GM12878 (cell line): ENCODE data around the gene VIT. TPM values are rescaled to one million over a fixed set of nuclear protein-coding genes. Genes with fewer than 3 reads are reported as not detected.

ENCODE experiments used
- ATF7 ChIP-seq: fragments of 450-650 bp; IDR thresholded peaks from 2 replicates; pipeline ENCODE4 v1.6.1; 2016; ENCODE audit warnings: low read depth, mild to moderate bottlenecking
- BHLHE40 ChIP-seq, 2 experiments: fragments of 450-650 bp in 1 of 2; IDR thresholded peaks; 2 replicates each; pipeline ENCODE4 v1.6.1; 2011 to 2017; ENCODE audit warnings: low read depth in 2 of 2, borderline replicate concordance in 1 of 2, improper control_type of control experiment in 1 of 2, low read length in 1 of 2, mild to moderate bottlenecking in 1 of 2
- BRCA1 ChIP-seq: IDR thresholded peaks from 2 replicates; pipeline ENCODE4 v1.6.1; 2011; ENCODE audit warnings: low read depth, low read length, improper control_type of control experiment
- HCFC1 ChIP-seq: fragments of 150-350 bp; IDR thresholded peaks from 2 replicates; pipeline ENCODE4 v1.6.1; 2014; ENCODE audit warnings: low read length
- JUNB ChIP-seq: IDR thresholded peaks from 2 replicates; pipeline ENCODE4 v1.6.1; 2016; ENCODE audit warnings: antibody characterized with exemption, mild to moderate bottlenecking
- MEF2A ChIP-seq: IDR thresholded peaks from 2 replicates; pipeline ENCODE4 v1.6.1; 2011; ENCODE audit warnings: low read depth, mild to moderate bottlenecking, low read length, moderate library complexity; ENCODE audit not compliant: insufficient read depth
- POLR2A ChIP-seq: IDR thresholded peaks from 2 replicates; pipeline ENCODE4 v1.6.1; 2011; ENCODE audit warnings: low read depth, mild to moderate bottlenecking, low read length
- POLR2AphosphoS5 ChIP-seq: IDR thresholded peaks from 2 replicates; pipeline ENCODE4 v1.6.1; 2011; ENCODE audit warnings: mild to moderate bottlenecking, low read length, inconsistent platforms
- RAD21 ChIP-seq: IDR thresholded peaks from 2 replicates; pipeline ENCODE4 v1.6.1; 2011; ENCODE audit warnings: mild to moderate bottlenecking, low read depth, low read length, moderate library complexity; ENCODE audit not compliant: insufficient read depth
- RAD51 ChIP-seq: fragments of 450-650 bp; IDR thresholded peaks from 2 replicates; pipeline ENCODE4 v1.6.1; 2016; ENCODE audit warnings: moderate library complexity, mild to moderate bottlenecking, inconsistent platforms
- YBX1 ChIP-seq: fragments of 450-650 bp; IDR thresholded peaks from 2 replicates; pipeline ENCODE4 v1.6.1; 2016; ENCODE audit warnings: antibody characterized with exemption
- YY1 ChIP-seq: IDR thresholded peaks from 2 replicates; pipeline ENCODE4 v1.6.1; 2011; ENCODE audit warnings: low read depth, mild to moderate bottlenecking, low read length
- ZZZ3 ChIP-seq: IDR thresholded peaks from 2 replicates; pipeline ENCODE4 v1.6.1; 2011; ENCODE audit warnings: low read depth; ENCODE audit not compliant: control insufficient read depth, insufficient read length
- polyA plus RNA-seq, 11 experiments: library from polyadenylated mRNA; depleted of rRNA in 4 of 11; unstranded in 6 of 11; stranded (reverse) in 5 of 11; fragments of >200 nt; fragmentation: Nextera tagmentation in 4 of 11; fragmentation: Illumina TruSeq in 1 of 11; extraction: Ambion mirVana in 4 of 11; extraction: Trizol in 1 of 11; gene quantifications; 1 replicate in 1 of 11; 2 replicates in 10 of 11; pipeline versions ENCODE4 v1.2.1 to v1.2.3, GENCODE V29; 2011 to 2016; ENCODE audit warnings: inconsistent platforms in 2 of 11, missing spikeins in 2 of 11, low read depth in 1 of 11
- total RNA-seq, 4 experiments: library from RNA; depleted of rRNA in 3 of 4; stranded (reverse); fragments of >200 nt in 3 of 4; fragmentation: Illumina TruSeq in 1 of 4; extraction: Trizol in 1 of 4; gene quantifications; 2 replicates each; pipeline versions ENCODE4 v1.2.1 to v1.2.3, GENCODE V29; 2013 to 2021
- TF ChIP-seq, protein P1 (sequence below): fragments of 450-650 bp; IDR thresholded peaks from 2 replicates; pipeline ENCODE4 v1.6.1; 2014; ENCODE audit warnings: mild to moderate bottlenecking
- TF ChIP-seq, protein P2 (sequence below), 3 experiments: IDR thresholded peaks in 2 of 3; conservative IDR thresholded peaks in 1 of 3; 2 replicates each; pipeline ENCODE4 v1.5.1; 2011; ENCODE audit warnings: low read depth in 3 of 3, low read length in 3 of 3, mild to moderate bottlenecking in 3 of 3, control low read depth in 2 of 3, moderate library complexity in 2 of 3, inconsistent platforms in 1 of 3, mixed read lengths in 1 of 3; ENCODE audit not compliant: control insufficient read depth in 2 of 3, insufficient read depth in 1 of 3; ENCODE audit errors: extremely low read depth in 1 of 3
- TF ChIP-seq, protein P3 (sequence below): fragments of 450-650 bp; formaldehyde crosslinking; IDR thresholded peaks from 2 replicates; pipeline ENCODE4 v1.5.0; 2022; ENCODE audit warnings: mild to moderate bottlenecking, missing genetic modification characterization
- TF ChIP-seq, protein P4 (sequence below): fragments of 450-650 bp; IDR thresholded peaks from 2 replicates; pipeline ENCODE4 v1.6.1; 2016; ENCODE audit warnings: mild to moderate bottlenecking
- TF ChIP-seq, protein P5 (sequence below): fragments of 450-650 bp; IDR thresholded peaks from 2 replicates; pipeline ENCODE4 v1.6.1; 2018; ENCODE audit warnings: borderline replicate concordance, mild to moderate bottlenecking; ENCODE audit not compliant: partially characterized antibody
- TF ChIP-seq, protein P6 (sequence below): fragments of 450-650 bp; IDR thresholded peaks from 2 replicates; pipeline ENCODE4 v1.6.1; 2017; ENCODE audit warnings: borderline replicate concordance

Gene VIT
- total and polyA plus RNA-seq, 10 of the 15 experiments (the other 5 are each of a cell fraction or from before 2014, with no cell fraction given): 0.05 to 0.14 TPM; not detected in 8

DNA sequence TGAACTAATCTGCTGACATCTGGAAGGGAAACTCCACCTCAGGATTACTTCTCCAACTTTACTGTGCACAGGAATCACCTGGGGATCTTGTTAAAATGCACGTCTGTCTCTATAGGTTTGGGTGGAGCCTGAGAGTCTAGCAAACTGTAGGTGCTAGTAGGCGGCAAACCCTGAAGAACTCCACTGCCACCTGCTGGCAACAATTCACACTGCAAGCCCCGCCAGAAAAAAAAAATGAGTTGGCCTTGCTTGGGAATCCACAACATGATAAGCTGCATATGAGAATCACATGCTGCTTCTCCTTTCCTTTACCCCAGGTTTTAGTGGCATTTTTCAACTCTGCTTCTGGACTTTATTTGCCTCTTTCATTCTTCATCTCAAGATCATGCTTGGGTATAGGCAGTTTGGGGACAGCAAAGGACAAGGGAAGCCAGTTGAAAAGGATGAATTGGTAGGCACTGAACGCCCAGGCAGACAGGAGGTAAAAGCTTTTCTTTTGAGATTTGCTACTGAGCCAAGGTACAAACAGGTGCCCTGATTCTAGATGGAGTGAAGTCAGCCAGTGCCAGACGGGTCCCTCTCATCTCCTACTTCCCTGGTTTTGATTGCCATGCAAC, 88.8 kb downstream of the VIT start (continued):
- TF ChIP-seq, protein P1, sequence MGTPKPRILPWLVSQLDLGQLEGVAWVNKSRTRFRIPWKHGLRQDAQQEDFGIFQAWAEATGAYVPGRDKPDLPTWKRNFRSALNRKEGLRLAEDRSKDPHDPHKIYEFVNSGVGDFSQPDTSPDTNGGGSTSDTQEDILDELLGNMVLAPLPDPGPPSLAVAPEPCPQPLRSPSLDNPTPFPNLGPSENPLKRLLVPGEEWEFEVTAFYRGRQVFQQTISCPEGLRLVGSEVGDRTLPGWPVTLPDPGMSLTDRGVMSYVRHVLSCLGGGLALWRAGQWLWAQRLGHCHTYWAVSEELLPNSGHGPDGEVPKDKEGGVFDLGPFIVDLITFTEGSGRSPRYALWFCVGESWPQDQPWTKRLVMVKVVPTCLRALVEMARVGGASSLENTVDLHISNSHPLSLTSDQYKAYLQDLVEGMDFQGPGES: no peak
- TF ChIP-seq, protein P2, sequence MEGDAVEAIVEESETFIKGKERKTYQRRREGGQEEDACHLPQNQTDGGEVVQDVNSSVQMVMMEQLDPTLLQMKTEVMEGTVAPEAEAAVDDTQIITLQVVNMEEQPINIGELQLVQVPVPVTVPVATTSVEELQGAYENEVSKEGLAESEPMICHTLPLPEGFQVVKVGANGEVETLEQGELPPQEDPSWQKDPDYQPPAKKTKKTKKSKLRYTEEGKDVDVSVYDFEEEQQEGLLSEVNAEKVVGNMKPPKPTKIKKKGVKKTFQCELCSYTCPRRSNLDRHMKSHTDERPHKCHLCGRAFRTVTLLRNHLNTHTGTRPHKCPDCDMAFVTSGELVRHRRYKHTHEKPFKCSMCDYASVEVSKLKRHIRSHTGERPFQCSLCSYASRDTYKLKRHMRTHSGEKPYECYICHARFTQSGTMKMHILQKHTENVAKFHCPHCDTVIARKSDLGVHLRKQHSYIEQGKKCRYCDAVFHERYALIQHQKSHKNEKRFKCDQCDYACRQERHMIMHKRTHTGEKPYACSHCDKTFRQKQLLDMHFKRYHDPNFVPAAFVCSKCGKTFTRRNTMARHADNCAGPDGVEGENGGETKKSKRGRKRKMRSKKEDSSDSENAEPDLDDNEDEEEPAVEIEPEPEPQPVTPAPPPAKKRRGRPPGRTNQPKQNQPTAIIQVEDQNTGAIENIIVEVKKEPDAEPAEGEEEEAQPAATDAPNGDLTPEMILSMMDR (IDR thresholded peaks at IDR 0.05 in 2 of 3, conservative IDR thresholded peaks at IDR 0.05 in 1 of 3; ENCODE audit: control insufficient read depth in 2 of 3, extremely low read depth in 1 of 3, insufficient read depth in 1 of 3, low read depth in 3 of 3, low read length in 3 of 3): peak; percentile 88 to 98 (median 90)
- TF ChIP-seq ATF7 (no peak), YY1 (peak; percentile 56), POLR2AphosphoS5 (no peak), BHLHE40 (IDR thresholded peaks at IDR 0.05; ENCODE audit: borderline replicate concordance in 1 of 2, low read depth in 2 of 2, low read length in 1 of 2) (no peak), POLR2A (no peak), RAD21 (peak; percentile 65), MEF2A (0 out of 2 replicates have a peak, but pooled peaks have one; percentile 13), RAD51 (no peak), YBX1 (no peak), JUNB (no peak), HCFC1 (no peak), ZZZ3 (no peak), BRCA1 (no peak)
- TF ChIP-seq, protein P3, sequence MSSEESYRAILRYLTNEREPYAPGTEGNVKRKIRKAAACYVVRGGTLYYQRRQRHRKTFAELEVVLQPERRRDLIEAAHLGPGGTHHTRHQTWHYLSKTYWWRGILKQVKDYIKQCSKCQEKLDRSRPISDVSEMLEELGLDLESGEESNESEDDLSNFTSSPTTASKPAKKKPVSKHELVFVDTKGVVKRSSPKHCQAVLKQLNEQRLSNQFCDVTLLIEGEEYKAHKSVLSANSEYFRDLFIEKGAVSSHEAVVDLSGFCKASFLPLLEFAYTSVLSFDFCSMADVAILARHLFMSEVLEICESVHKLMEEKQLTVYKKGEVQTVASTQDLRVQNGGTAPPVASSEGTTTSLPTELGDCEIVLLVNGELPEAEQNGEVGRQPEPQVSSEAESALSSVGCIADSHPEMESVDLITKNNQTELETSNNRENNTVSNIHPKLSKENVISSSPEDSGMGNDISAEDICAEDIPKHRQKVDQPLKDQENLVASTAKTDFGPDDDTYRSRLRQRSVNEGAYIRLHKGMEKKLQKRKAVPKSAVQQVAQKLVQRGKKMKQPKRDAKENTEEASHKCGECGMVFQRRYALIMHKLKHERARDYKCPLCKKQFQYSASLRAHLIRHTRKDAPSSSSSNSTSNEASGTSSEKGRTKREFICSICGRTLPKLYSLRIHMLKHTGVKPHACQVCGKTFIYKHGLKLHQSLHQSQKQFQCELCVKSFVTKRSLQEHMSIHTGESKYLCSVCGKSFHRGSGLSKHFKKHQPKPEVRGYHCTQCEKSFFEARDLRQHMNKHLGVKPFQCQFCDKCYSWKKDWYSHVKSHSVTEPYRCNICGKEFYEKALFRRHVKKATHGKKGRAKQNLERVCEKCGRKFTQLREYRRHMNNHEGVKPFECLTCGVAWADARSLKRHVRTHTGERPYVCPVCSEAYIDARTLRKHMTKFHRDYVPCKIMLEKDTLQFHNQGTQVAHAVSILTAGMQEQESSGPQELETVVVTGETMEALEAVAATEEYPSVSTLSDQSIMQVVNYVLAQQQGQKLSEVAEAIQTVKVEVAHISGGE: no peak
- TF ChIP-seq, protein P4, sequence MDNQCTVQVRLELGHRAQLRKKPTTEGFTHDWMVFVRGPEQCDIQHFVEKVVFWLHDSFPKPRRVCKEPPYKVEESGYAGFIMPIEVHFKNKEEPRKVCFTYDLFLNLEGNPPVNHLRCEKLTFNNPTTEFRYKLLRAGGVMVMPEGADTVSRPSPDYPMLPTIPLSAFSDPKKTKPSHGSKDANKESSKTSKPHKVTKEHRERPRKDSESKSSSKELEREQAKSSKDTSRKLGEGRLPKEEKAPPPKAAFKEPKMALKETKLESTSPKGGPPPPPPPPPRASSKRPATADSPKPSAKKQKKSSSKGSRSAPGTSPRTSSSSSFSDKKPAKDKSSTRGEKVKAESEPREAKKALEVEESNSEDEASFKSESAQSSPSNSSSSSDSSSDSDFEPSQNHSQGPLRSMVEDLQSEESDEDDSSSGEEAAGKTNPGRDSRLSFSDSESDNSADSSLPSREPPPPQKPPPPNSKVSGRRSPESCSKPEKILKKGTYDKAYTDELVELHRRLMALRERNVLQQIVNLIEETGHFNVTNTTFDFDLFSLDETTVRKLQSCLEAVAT: no peak
- TF ChIP-seq, protein P5, sequence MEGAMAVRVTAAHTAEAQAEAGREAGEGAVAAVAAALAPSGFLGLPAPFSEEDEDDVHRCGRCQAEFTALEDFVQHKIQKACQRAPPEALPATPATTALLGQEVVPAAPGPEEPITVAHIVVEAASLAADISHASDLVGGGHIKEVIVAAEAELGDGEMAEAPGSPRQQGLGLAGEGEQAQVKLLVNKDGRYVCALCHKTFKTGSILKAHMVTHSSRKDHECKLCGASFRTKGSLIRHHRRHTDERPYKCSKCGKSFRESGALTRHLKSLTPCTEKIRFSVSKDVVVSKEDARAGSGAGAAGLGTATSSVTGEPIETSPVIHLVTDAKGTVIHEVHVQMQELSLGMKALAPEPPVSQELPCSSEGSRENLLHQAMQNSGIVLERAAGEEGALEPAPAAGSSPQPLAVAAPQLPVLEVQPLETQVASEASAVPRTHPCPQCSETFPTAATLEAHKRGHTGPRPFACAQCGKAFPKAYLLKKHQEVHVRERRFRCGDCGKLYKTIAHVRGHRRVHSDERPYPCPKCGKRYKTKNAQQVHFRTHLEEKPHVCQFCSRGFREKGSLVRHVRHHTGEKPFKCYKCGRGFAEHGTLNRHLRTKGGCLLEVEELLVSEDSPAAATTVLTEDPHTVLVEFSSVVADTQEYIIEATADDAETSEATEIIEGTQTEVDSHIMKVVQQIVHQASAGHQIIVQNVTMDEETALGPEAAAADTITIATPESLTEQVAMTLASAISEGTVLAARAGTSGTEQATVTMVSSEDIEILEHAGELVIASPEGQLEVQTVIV: no peak
- TF ChIP-seq, protein P6, sequence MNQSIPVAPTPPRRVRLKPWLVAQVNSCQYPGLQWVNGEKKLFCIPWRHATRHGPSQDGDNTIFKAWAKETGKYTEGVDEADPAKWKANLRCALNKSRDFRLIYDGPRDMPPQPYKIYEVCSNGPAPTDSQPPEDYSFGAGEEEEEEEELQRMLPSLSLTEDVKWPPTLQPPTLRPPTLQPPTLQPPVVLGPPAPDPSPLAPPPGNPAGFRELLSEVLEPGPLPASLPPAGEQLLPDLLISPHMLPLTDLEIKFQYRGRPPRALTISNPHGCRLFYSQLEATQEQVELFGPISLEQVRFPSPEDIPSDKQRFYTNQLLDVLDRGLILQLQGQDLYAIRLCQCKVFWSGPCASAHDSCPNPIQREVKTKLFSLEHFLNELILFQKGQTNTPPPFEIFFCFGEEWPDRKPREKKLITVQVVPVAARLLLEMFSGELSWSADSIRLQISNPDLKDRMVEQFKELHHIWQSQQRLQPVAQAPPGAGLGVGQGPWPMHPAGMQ: no peak
